ENCODE measurements around the gene KCNK16.

The KCNK16 gene

GRCh38 chr6:39360378-39360777 lies 37.9 kb upstream of the KCNK16 start:
- H3K36me3 ChIP-seq = no peaks in the 10 kb centered on the region
- no peaks in the 10 kb centered on the region for H3K27me3 ChIP-seq
- no peak overlapping the region for H3K27ac ChIP-seq
- TF ChIP-seq Cebpa-rat (IDR thresholded peaks at IDR 0.05) = no peak
- no peak overlapping the region for H3K4me3 ChIP-seq
- no peaks in the 10 kb centered on the region for H3K9me3 ChIP-seq
- peaks cover 18% of the 10 kb centered on the region; the same call in 1 of the 2 replicates for H3K4me1 ChIP-seq
- no peak overlapping the region for H3K9ac ChIP-seq
- no peaks in the 10 kb centered on the region for H4K20me1 ChIP-seq
- H3K4me2 ChIP-seq = no peak overlapping the region

- Histone ChIP-seq H3K4me2 (0 out of 2 replicates have a peak overlapping the region, but pooled peaks have one; percentile 2), H3K27ac (no peak overlapping the region), H3K4me3 (no peak overlapping the region), H3K27me3 (no peaks in the 10 kb centered on the region), H4K20me1 (no peaks in the 10 kb centered on the region), H3K36me3 (no peaks in the 10 kb centered on the region), H3K9ac (no peak overlapping the region), H3K4me1 (peaks cover 18% of the 10 kb centered on the region; the same call in 1 of the 2 replicates), H3K9me3 (no peaks in the 10 kb centered on the region)
- TF ChIP-seq Cebpa-rat (IDR thresholded peaks at IDR 0.05) = no peak
These were observed 35.6 kb upstream of the KCNK16 start for GRCh38 chr6:39357998-39358686.

- TF ChIP-seq Cebpa-rat (IDR thresholded peaks at IDR 0.05) = no peak
- H3K4me3 ChIP-seq = no peak overlapping the region
These were observed 31.3 kb upstream of the KCNK16 start for GRCh38 chr6:39353698-39354315.

GRCh38 chr6:39350723-39351505 lies 28.4 kb upstream of the KCNK16 start:
- H3K4me1 ChIP-seq = peaks cover 51% of the 10 kb centered on the region
- peak overlapping the region; percentile 76 for H3K4me2 ChIP-seq
- H3K36me3 ChIP-seq = no peaks in the 10 kb centered on the region
- no peak overlapping the region; the same call in 1 of the 2 replicates for H3K9ac ChIP-seq
- H3K9me3 ChIP-seq = no peaks in the 10 kb centered on the region
- H3K27me3 ChIP-seq = no peaks in the 10 kb centered on the region
- no peak for TF ChIP-seq Cebpa-rat (IDR thresholded peaks at IDR 0.05)
- H3K27ac ChIP-seq = peak overlapping the region; percentile 60
- H3K4me3 ChIP-seq = no peak overlapping the region
- no peaks in the 10 kb centered on the region for H4K20me1 ChIP-seq

More at GRCh38 chr6:39353698-39354315, 31.3 kb upstream of the KCNK16 start:
- H3K27me3 ChIP-seq = no peaks in the 10 kb centered on the region
- no peaks in the 10 kb centered on the region for H3K36me3 ChIP-seq
- H3K9me3 ChIP-seq = no peaks in the 10 kb centered on the region
- no peak overlapping the region for H3K9ac ChIP-seq
- no peaks in the 10 kb centered on the region for H4K20me1 ChIP-seq
- peaks cover 38% of the 10 kb centered on the region for H3K4me1 ChIP-seq
- no peak overlapping the region for H3K27ac ChIP-seq
- H3K4me2 ChIP-seq = no peak overlapping the region

- Histone ChIP-seq H3K4me3 (no peak overlapping the region), H3K9ac (no peak overlapping the region), H3K4me2 (no peak overlapping the region), H3K9me3 (peaks cover 7% of the 10 kb centered on the region; the same call in 1 of the 2 replicates), H3K27me3 (no peaks in the 10 kb centered on the region), H4K20me1 (no peaks in the 10 kb centered on the region), H3K4me1 (peaks cover 72% of the 10 kb centered on the region), H3K27ac (no peak overlapping the region), H3K36me3 (no peaks in the 10 kb centered on the region)
- TF ChIP-seq Cebpa-rat (IDR thresholded peaks at IDR 0.05) = no peak
These were observed 26.2 kb upstream of the KCNK16 start for GRCh38 chr6:39348740-39349139.

DNA sequence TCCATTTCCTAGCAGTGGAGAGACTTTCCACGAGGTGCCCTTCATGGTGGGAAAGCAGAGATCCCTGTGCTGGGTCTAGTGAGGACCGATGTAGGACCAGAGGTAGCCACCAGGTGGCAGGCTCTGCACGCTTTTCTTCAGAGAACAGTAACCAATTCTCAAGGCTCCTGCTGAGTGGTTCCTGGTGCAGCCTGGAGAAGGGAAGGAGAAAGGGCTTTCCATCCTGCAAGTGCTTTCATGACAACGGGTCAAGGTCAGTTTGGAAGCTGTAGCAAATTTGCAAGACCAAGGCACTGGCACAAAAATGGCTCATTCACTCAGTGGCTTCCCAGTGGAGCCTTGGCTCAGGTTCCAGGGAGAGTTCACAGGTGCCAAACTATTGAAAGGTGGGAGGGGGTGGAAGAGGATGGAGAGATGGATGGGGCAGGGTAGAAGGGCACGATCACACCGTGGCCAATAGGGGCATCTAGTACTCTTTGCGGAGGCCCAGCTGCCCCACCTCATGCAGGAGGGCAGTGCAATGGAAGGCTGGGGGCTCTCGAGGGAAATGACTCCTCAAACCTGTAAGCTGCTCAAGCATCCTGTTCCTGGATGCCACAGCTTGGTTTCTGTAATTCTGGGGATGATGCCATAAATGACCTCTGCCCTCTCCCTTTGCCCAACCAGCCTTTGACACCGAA lies 25.5 kb upstream of the KCNK16 start:
- Histone ChIP-seq H3K27ac (0 out of 2 replicates have a peak overlapping the region, but pooled peaks have one; percentile 31), H4K20me1 (no peaks in the 10 kb centered on the region)

GRCh38 chr6:39347206-39347605 lies 24.7 kb upstream of the KCNK16 start:
- no peak for TF ChIP-seq Cebpa-rat (IDR thresholded peaks at IDR 0.05)
- H3K36me3 ChIP-seq = no peaks in the 10 kb centered on the region
- no peak overlapping the region for H3K4me3 ChIP-seq
- H3K27me3 ChIP-seq = no peaks in the 10 kb centered on the region
- no peak overlapping the region for H3K9ac ChIP-seq
- H3K27ac ChIP-seq = peak overlapping the region; percentile 31; the same call in 1 of the 2 replicates
- H3K9me3 ChIP-seq = peaks cover 9% of the 10 kb centered on the region; the same call in 1 of the 2 replicates
- H4K20me1 ChIP-seq = no peaks in the 10 kb centered on the region
- H3K4me1 ChIP-seq = peaks cover 83% of the 10 kb centered on the region
- peak overlapping the region; percentile 68 for H3K4me2 ChIP-seq

More for the DNA sequence above, 25.5 kb upstream of the KCNK16 start:
- peaks cover 79% of the 10 kb centered on the region for H3K4me1 ChIP-seq
- H3K9ac ChIP-seq = no peak overlapping the region
- H3K9me3 ChIP-seq = peaks cover 9% of the 10 kb centered on the region; the same call in 1 of the 2 replicates
- H3K4me3 ChIP-seq = no peak overlapping the region
- TF ChIP-seq Cebpa-rat (IDR thresholded peaks at IDR 0.05) = no peak
- no peaks in the 10 kb centered on the region for H3K27me3 ChIP-seq
- H3K4me2 ChIP-seq = peak overlapping the region; percentile 68
- no peaks in the 10 kb centered on the region for H3K36me3 ChIP-seq

GRCh38 chr6:39344821-39345280 lies 22.3 kb upstream of the KCNK16 start:
- Histone ChIP-seq H3K27me3 (no peaks in the 10 kb centered on the region), H3K27ac (0 out of 2 replicates have a peak overlapping the region, but pooled peaks have one; percentile 96), H3K9me3 (peaks cover 9% of the 10 kb centered on the region; the same call in 1 of the 2 replicates), H3K4me1 (peaks cover 83% of the 10 kb centered on the region), H3K4me2 (no peak overlapping the region), H3K36me3 (no peaks in the 10 kb centered on the region), H3K9ac (no peak overlapping the region), H4K20me1 (no peaks in the 10 kb centered on the region), H3K4me3 (no peak overlapping the region)
- TF ChIP-seq Cebpa-rat (IDR thresholded peaks at IDR 0.05) = no peak

- Histone ChIP-seq H3K27ac (peak overlapping the region; percentile 96), H3K9ac (peak overlapping the region; percentile 81), H3K4me1 (peaks cover 97% of the 10 kb centered on the region), H3K36me3 (no peaks in the 10 kb centered on the region), H3K27me3 (no peaks in the 10 kb centered on the region), H4K20me1 (no peaks in the 10 kb centered on the region), H3K4me3 (0 out of 2 replicates have a peak overlapping the region, but pooled peaks have one; percentile 5), H3K9me3 (peaks cover 9% of the 10 kb centered on the region; the same call in 1 of the 2 replicates), H3K4me2 (peak overlapping the region; percentile 86)
- no peak for TF ChIP-seq Cebpa-rat (IDR thresholded peaks at IDR 0.05)
These were observed 20.9 kb upstream of the KCNK16 start for GRCh38 chr6:39343396-39343870.
